ENCODE measurements around the gene TIMM23.
"Not testable (repeated sequence)": the region's sequence is repeated elsewhere in the genome, so short reads cannot be mapped to it uniquely, and the experiment has no call there.

The TIMM23 gene

DNA sequence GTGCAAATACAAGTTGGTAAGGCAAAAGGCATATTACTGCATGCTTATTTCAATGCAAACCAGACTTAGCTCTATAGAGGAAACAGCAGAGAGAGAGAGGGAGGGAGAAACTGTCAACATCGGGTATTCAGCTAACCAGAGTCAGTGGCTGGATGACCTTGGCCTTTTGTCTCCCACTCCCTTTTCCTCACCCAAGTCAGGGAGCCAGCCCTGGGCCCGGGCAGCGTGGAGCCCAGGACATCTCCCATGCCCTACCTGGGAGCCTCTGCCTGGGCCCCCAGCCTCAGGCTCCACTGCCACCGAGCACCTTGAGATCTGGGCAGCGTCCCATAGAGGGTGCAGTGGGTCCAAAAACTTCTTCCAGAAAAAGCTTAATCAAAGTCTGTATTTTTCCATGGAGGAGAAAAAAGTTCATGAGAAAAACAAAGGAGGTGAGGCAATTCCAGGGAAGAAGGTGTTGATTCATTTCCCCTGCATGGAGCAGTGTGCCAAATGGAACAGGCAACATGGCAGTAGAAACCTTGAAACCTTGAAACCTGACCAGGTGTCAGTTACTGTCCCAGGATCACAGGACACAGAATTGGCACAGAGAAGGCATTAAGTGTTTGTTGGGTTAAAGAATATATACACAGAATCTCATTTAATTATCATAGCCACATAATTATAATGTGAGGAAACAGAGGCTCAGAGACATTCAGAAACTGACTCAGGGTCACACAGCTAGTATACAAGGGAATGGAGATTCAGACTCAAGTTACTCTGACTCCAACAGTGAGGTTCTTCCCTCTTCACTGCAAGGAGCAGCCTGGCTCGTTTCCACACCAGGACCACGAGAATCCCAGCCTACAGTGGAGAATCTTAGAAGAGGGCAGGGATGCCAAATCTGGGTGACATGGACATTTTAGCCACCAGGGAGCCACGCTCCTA is 63.9 kb downstream of the TIMM23 start:
- Histone ChIP-seq H3K27me3 (ENCODE audit: insufficient read depth, low read length) (no peaks in the 10 kb centered on the region), H3K36me3 (ENCODE audit: insufficient read depth, low read length) (no peaks in the 10 kb centered on the region), H2AFZ (ENCODE audit: low read depth, low read length) (no peak overlapping the region), H3K4me3 (ENCODE audit: low read length) (no peak overlapping the region), H3K9me3 (ENCODE audit: low read length) (no peaks in the 10 kb centered on the region), H3K4me1 (ENCODE audit: insufficient read depth, low read length) (no peaks in the 10 kb centered on the region)

DNA sequence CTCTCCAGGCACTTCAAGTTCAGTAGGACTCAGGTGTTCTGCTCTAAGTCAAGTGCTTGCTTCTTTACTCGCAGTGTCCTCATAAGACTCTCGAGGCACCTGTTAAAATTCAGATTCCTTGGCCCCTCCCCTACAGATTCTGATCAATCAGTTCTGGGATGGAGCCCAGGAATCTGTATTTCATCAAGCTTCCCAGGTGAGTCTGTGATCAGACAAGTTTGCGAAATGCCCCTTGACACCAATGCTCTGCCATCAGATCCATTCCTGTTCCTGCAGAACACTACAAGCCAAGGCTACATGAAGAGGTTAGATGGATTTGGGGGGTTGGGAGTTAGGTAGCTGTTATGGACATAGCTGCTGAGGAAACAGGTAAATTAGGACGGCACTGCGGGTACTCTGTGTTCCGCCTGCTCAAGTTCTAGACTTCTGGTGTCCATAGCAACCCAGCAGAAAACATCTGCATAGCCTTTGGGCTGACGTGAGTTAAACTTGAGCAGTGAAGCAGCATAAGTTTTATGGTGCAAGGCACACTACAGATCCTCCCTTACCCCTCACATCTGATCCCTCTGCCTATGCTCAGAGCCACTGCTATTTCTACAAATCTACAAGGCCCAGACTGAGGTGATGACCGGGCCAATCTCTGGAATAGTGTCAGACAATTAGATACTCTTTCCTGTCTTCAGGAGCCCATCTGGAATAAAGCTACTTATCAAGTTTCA is 65.0 kb downstream of the TIMM23 start:
- no peaks in the 10 kb centered on the region for H3K36me3 ChIP-seq (ENCODE audit: insufficient read depth, low read length)
- no peak overlapping the region for H2AFZ ChIP-seq (ENCODE audit: low read depth, low read length)
- H3K27me3 ChIP-seq (ENCODE audit: insufficient read depth, low read length), result no peaks in the 10 kb centered on the region

GRCh38 chr10:46040004-46040403 is 67.7 kb downstream of the TIMM23 start:
- Histone ChIP-seq H3K9me3 (ENCODE audit: low read length) (no peaks in the 10 kb centered on the region), H3K36me3 (ENCODE audit: insufficient read depth, low read length) (no peaks in the 10 kb centered on the region), H3K27me3 (ENCODE audit: insufficient read depth, low read length) (no peaks in the 10 kb centered on the region), H2AFZ (ENCODE audit: low read depth, low read length) (no peak overlapping the region), H3K4me1 (ENCODE audit: insufficient read depth, low read length) (no peaks in the 10 kb centered on the region), H3K4me3 (ENCODE audit: low read length) (no peak overlapping the region)

More for the DNA sequence above, 65.0 kb downstream of the TIMM23 start:
- Histone ChIP-seq H3K4me1 (ENCODE audit: insufficient read depth, low read length) (no peaks in the 10 kb centered on the region), H3K4me3 (ENCODE audit: low read length) (no peak overlapping the region), H3K9me3 (ENCODE audit: low read length) (no peaks in the 10 kb centered on the region)

- Histone ChIP-seq H3K9me3 (ENCODE audit: low read length) (no peaks in the 10 kb centered on the region), H3K36me3 (ENCODE audit: insufficient read depth, low read length) (no peaks in the 10 kb centered on the region), H3K4me3 (ENCODE audit: low read length) (no peak overlapping the region), H3K27me3 (ENCODE audit: insufficient read depth, low read length) (peaks cover 2% of the 10 kb centered on the region), H2AFZ (ENCODE audit: low read depth, low read length) (no peak overlapping the region), H3K4me1 (ENCODE audit: insufficient read depth, low read length) (no peaks in the 10 kb centered on the region)
Observed at GRCh38 chr10:46042527-46042926, 70.2 kb downstream of the TIMM23 start.

GRCh38 chr10:46046261-46046660 is 74.0 kb downstream of the TIMM23 start, which contains the start of gene MSMB:
Gene MSMB (minus strand): TSS chr10:46046269. CDS start chr10:46046237, 32 bp downstream.
- H3K4me3 ChIP-seq (ENCODE audit: low read length), result no peak within 1 kb of the TSS
- no peaks in the 10 kb centered on the region for H3K4me1 ChIP-seq (ENCODE audit: insufficient read depth, low read length)
- H3K9me3 ChIP-seq (ENCODE audit: low read length), result no peaks in the 10 kb centered on the region
- H2AFZ ChIP-seq (ENCODE audit: low read depth, low read length), result no peak within 1 kb of the TSS
- peaks cover 2% of the 10 kb centered on the region for H3K27me3 ChIP-seq (ENCODE audit: insufficient read depth, low read length)
- H3K36me3 ChIP-seq (ENCODE audit: insufficient read depth, low read length), result no peaks in the 10 kb centered on the region

DNA sequence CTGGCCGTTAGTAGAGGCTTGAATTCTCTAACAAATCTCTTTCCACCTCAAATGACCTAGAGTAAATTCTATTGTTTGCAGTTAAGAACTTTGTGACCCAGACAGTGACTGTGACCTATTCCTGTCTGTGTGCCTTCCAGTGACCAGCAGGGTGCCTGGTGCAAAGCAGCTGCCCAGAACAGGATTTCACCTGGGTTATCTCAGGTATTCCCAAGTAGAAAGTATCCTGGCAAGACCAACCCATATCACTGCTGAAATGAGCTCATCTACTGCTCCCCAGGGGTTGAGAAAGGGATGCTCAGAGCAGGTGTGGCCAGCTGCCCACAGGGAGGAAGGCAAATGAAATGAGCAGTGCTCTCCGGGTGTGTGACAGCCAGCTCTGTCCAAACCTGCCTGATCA is 75.9 kb downstream of the TIMM23 start:
- Histone ChIP-seq H3K4me3 (ENCODE audit: low read length) (no peak overlapping the region), H3K4me1 (ENCODE audit: insufficient read depth, low read length) (no peaks in the 10 kb centered on the region), H3K27me3 (ENCODE audit: insufficient read depth, low read length) (peaks cover 5% of the 10 kb centered on the region), H2AFZ (ENCODE audit: low read depth, low read length) (no peak overlapping the region), H3K9me3 (ENCODE audit: low read length) (no peaks in the 10 kb centered on the region), H3K36me3 (ENCODE audit: insufficient read depth, low read length) (no peaks in the 10 kb centered on the region)

DNA sequence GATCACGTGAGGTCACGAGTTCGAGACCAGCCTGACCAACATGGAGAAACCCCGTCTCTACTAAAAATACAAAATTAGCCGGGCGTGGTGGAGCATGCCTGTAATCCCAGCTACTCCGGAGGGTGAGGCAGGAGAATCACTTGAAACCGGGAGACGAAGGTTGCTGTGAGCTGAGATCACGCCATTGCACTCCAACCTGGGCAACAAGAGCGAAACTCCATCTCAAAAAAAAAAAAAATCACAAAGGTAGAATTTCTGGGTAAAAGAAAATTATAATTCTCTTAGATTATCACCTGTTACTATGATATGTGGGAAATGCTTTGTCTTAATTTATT is 77.2 kb downstream of the TIMM23 start:
- not testable (repeated sequence) for H2AFZ ChIP-seq (ENCODE audit: low read depth, low read length); H3K4me1 ChIP-seq (ENCODE audit: insufficient read depth, low read length); H3K4me3 ChIP-seq (ENCODE audit: low read length); H3K27me3 ChIP-seq (ENCODE audit: insufficient read depth, low read length); H3K9me3 ChIP-seq (ENCODE audit: low read length); H3K36me3 ChIP-seq (ENCODE audit: insufficient read depth, low read length)

- Histone ChIP-seq H3K4me3 (ENCODE audit: low read length) (no peak overlapping the region), H2AFZ (ENCODE audit: low read depth, low read length) (no peak overlapping the region), H3K36me3 (ENCODE audit: insufficient read depth, low read length) (no peaks in the 10 kb centered on the region), H3K27me3 (ENCODE audit: insufficient read depth, low read length) (peaks cover 5% of the 10 kb centered on the region), H3K4me1 (ENCODE audit: insufficient read depth, low read length) (no peaks in the 10 kb centered on the region), H3K9me3 (ENCODE audit: low read length) (no peaks in the 10 kb centered on the region)
Observed at GRCh38 chr10:46050941-46051623, 78.8 kb downstream of the TIMM23 start.

- Histone ChIP-seq H3K4me3 (ENCODE audit: low read length) (no peak overlapping the region), H3K4me1 (ENCODE audit: insufficient read depth, low read length) (no peaks in the 10 kb centered on the region), H3K27me3 (ENCODE audit: insufficient read depth, low read length) (peaks cover 5% of the 10 kb centered on the region), H3K9me3 (ENCODE audit: low read length) (no peaks in the 10 kb centered on the region), H2AFZ (ENCODE audit: low read depth, low read length) (no peak overlapping the region), H3K36me3 (ENCODE audit: insufficient read depth, low read length) (no peaks in the 10 kb centered on the region)
Observed at GRCh38 chr10:46052057-46052790, 79.9 kb downstream of the TIMM23 start.

DNA sequence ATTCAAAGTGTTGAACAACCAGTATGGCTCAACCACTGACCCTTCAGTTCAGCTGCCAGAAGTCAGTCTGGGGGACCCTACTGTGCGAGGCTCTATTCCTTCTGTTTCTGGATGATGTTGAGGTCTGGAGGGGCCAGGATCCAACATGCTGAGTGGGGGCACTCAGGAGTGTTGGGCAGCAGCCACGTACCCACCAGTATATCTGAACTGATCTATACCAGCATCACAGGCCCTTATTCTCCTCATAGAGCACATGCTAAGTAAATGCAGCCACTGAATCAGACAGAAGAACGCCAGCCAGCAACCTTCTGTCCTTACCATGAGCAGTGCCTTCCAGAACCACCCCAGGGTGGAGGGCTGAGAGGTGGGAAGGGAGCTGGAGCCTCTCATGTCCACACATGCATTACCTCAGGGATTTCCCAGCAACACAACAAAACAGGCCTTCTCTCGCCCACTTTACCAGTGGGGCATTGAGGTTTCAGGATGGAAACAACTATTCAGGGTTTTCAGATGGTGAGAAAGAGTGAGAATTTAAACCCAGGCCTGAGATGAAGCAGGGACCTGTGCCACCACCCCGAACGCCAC is 80.6 kb downstream of the TIMM23 start:
- H3K4me1 ChIP-seq (ENCODE audit: insufficient read depth, low read length), result no peaks in the 10 kb centered on the region
- no peaks in the 10 kb centered on the region for H3K9me3 ChIP-seq (ENCODE audit: low read length)
- H3K27me3 ChIP-seq (ENCODE audit: insufficient read depth, low read length), result peaks cover 3% of the 10 kb centered on the region
- H2AFZ ChIP-seq (ENCODE audit: low read depth, low read length), result no peak overlapping the region
- no peak overlapping the region for H3K4me3 ChIP-seq (ENCODE audit: low read length)
- H3K36me3 ChIP-seq (ENCODE audit: insufficient read depth, low read length), result no peaks in the 10 kb centered on the region

Data from neuron (in vitro differentiated cells).